ENCODE data around the gene KCNMB2.

GRCh38 chr3:178822722-178823121 is 286.5 kb downstream of the KCNMB2 start:
- TF ChIP-seq, protein P1, sequence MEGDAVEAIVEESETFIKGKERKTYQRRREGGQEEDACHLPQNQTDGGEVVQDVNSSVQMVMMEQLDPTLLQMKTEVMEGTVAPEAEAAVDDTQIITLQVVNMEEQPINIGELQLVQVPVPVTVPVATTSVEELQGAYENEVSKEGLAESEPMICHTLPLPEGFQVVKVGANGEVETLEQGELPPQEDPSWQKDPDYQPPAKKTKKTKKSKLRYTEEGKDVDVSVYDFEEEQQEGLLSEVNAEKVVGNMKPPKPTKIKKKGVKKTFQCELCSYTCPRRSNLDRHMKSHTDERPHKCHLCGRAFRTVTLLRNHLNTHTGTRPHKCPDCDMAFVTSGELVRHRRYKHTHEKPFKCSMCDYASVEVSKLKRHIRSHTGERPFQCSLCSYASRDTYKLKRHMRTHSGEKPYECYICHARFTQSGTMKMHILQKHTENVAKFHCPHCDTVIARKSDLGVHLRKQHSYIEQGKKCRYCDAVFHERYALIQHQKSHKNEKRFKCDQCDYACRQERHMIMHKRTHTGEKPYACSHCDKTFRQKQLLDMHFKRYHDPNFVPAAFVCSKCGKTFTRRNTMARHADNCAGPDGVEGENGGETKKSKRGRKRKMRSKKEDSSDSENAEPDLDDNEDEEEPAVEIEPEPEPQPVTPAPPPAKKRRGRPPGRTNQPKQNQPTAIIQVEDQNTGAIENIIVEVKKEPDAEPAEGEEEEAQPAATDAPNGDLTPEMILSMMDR (IDR thresholded peaks at IDR 0.05): no peak
- no peak for TF ChIP-seq POLR2A (IDR thresholded peaks at IDR 0.05)
- no peak for TF ChIP-seq EP300 (IDR thresholded peaks at IDR 0.05)

Data from tibial nerve (tissue), 4 donors.